C4-2B (cell line): ENCODE data around the gene PKMYT1.

Experiments used
- H3K27ac ChIP-seq: fragments of 450-650 bp; 2 replicates; pipeline ENCODE4 v1.5.1; 2017
- ZFX ChIP-seq: fragments of 450-650 bp; IDR thresholded peaks from 2 replicates; pipeline ENCODE4 v1.6.1; 2017
- TF ChIP-seq, protein P1 (sequence below): fragments of 450-650 bp; conservative IDR thresholded peaks from 2 replicates; pipeline ENCODE4 v1.5.1; 2017; ENCODE audit warnings: mild to moderate bottlenecking

Gene PKMYT1

DNA sequence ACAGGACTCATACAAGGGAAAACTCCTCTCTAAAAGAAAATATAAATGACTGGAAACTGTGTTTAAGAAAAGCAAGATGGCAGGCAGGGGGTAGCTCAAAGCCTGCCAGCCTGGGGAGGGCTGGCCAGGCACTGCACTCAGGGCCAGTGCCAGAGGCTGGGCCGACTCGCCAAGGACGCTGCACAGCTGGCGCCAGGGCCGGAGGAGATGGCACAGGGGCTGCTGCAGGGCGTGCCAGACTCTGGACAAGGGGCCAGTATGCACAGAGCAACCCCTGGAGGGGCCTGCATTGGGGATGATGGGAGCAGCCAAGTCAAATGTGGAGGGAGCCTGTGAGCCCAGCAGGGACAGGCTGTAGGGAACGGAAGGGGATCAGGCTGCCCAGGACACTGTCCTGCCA is 4.0 kb downstream of the PKMYT1 start:
- H3K27ac ChIP-seq, result peak overlapping the region; percentile 94; the same call in 1 of the 2 replicates
- TF ChIP-seq, protein P1, sequence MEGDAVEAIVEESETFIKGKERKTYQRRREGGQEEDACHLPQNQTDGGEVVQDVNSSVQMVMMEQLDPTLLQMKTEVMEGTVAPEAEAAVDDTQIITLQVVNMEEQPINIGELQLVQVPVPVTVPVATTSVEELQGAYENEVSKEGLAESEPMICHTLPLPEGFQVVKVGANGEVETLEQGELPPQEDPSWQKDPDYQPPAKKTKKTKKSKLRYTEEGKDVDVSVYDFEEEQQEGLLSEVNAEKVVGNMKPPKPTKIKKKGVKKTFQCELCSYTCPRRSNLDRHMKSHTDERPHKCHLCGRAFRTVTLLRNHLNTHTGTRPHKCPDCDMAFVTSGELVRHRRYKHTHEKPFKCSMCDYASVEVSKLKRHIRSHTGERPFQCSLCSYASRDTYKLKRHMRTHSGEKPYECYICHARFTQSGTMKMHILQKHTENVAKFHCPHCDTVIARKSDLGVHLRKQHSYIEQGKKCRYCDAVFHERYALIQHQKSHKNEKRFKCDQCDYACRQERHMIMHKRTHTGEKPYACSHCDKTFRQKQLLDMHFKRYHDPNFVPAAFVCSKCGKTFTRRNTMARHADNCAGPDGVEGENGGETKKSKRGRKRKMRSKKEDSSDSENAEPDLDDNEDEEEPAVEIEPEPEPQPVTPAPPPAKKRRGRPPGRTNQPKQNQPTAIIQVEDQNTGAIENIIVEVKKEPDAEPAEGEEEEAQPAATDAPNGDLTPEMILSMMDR, result no peak
- no peak for TF ChIP-seq ZFX

DNA sequence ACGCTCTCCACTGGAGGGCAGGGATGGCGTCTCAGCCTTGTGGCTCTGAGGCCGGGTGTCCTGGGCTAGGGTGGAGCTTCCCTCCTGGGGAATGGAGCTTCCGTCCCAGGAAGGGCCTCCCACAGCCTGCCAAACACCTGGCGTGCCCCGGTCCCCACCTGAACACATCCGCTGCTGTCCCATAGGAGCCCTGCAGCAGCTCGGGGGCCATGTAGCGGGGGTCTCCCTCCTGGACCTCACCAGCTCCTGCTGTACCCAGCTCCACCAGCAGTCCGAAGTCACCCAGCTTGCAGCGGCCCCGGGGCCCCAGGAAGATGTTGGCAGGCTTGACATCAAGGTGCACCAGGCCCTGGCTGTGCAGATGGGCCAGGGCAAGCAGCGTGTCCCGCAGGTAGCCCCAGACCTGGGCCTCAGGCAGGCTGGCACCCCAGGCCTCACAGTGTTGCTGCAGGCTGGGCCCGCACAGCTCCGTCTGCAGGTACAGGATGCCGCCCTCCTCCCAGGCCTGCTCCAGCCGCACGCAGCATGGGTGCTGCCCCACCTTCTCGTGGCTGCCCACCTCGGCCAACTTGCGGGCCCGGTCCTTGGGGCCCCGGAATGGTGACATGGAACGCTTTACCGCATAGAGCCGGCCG is 5.0 kb downstream of the PKMYT1 start:
- no peak overlapping the region; the same call in 1 of the 2 replicates for H3K27ac ChIP-seq
- no peak for TF ChIP-seq ZFX
- TF ChIP-seq, protein P1, result no peak

DNA sequence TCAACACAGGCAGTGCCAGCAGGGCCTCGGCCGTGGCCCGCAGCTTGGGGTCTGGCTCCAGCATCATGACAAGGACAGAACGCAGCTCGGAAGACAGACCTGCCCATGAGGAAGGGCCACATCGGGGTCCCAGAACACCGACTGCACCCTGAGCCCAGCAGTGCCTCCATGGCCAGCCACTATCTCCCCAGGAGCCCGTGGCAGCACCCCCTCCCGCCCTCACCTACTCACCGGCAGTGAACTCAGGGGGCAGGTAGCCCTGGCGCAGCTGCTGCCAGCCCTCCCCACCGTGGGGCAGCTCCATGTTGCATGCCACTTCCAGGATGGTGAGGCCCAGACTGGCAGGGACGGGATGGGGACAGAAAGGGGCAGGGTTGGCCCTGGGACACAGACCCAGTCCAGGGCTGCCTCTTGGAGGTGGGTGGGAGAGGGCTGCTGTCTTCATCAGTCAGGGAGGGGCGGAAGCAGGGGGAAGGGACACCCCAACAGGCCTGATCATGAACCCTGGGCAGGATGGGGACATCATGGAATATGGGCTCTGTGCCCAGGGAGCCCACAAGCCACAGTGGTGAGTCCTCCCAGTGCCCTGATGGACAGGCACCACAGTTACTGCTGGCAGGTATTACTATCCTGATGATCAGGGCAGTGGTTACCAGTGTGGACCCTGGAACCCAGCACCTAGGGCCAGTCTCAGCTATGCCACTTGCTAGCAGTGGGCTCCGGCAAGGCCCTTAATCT is 5.8 kb downstream of the PKMYT1 start:
- TF ChIP-seq ZFX, result no peak
- TF ChIP-seq, protein P1, result no peak

DNA sequence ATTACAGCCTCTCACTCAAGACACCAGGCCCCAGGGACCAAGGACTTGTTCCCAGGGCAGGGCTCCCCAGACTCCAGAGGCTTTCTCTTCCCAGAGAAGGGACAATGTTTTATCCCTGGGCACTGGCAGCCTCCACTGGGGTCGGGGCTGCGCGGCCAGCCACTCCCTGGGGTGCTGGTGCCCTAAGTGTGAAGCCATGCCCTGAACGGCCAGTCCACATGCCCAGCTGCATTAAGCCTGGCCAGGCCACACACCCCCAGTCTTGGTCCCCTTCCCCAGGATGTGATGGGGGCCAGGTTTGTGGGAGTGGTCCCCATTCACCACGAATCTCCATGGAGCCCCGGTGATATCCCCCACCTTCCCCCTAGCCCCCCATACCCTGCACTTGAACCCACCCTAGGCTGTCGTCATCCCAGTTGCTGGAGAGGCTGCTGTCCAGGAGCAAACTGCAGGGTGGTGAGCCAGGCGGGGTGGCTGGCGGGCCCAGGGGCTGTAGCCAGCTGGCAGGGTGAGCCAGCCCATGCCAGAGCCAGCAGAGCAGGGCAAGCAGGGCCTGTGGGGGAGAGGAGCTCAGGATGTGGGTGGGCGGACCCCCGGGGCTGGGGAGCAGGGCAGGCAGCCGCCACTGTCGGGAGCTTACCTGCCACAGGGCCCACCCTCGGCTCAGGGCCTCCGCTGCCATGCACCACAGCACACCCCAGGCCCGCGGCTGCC is 6.5 kb downstream of the PKMYT1 start:
- peak overlapping the region; percentile 92 for H3K27ac ChIP-seq
- TF ChIP-seq ZFX, result no peak
- TF ChIP-seq, protein P1, result no peak

More for the DNA sequence above, 5.8 kb downstream of the PKMYT1 start:
- peak overlapping the region; percentile 92 for H3K27ac ChIP-seq

DNA sequence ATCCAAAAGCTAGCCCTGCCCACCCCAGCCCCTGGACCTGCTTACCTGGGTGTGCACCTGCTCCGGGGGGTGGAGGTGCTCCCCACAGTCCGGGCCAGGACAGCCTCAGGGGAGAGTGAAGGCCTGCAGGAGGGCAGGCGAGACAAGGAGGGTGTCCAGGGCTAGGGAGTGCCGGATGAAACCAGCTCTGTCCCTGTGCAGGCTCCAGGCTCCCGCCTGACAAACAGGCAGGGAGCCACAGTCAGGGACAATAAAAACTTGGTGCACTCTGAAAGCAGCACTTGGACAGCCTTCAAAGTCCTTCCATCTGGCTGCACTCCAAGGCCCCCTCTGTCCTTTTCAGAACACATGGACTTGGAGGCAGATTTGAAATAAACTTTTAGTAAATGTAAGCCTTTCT is 7.2 kb downstream of the PKMYT1 start:
- H3K27ac ChIP-seq, result peak overlapping the region; percentile 92
- TF ChIP-seq, protein P1, result no peak
- TF ChIP-seq ZFX, result no peak

DNA sequence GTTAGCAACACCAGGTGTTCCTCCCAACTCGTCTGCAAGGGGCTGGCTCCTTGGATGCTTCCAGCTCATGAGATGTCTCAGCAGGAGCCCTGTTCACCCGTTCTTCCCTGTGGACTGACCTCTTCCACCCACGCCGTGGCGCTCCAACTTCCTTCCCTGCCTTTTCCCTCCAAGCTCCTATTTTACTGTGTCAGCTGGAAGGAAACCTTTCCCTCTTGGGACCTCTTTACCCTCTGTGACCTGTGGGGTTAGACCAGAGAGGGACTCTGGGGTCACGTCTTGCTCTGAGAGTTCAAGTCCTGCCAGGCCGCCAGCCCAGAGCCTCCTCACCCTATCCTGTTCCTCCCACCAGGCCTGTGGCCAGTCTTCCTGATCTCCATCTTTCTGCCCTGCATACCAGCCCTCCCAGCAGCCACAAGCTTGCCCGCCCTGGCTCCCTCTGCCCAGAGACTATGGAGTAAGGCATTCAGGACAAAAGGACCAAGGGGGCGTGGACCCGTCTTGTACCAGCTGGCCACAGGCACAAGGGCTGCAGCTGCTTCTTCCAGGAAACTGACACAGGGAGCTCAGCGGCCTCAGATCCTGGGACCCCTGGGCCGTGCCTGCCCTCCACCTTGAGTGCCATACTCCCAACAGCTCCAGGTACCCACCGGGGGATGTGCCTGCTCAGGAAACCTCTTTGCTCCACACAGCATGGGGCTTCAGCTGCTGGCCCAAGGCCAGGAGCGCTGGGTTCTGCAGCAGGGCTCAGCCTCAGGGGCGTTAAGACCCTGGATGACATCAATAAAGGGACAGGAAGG is 8.1 kb downstream of the PKMYT1 start:
- peak overlapping the region; percentile 92 for H3K27ac ChIP-seq
- no peak for TF ChIP-seq ZFX
